ENCODE results near the gene SH3RF1. TPM values are rescaled to one million over a fixed set of nuclear protein-coding genes. Genes with fewer than 3 reads are reported as not detected.
A peak's percentile ranks its signal among the peaks of the same experiment; 100 is the strongest.

Gene SH3RF1
- total RNA-seq, 2 donors from 2014 or later, result 66.1 to 76.6 TPM

- intact Hi-C loops (cut with DNase I, micrococcal nuclease), result no loop called here
- peak; percentile 60 to 76 for DNase-seq
- peak; percentile 93 for ATAC-seq
Observed at GRCh38 chr4:169070071-169070894, 200.5 kb downstream of the SH3RF1 start.

GRCh38 chr4:169068423-169068822, 202.3 kb downstream of the SH3RF1 start:
- ATAC-seq (no peak), DNase-seq (no peak)
- intact Hi-C loops (cut with DNase I, micrococcal nuclease), result no loop called here

- intact Hi-C loops (cut with DNase I, micrococcal nuclease), result no loop called here
- no peak for DNase-seq
- no peak for ATAC-seq
Observed at GRCh38 chr4:169066934-169067333, 203.8 kb downstream of the SH3RF1 start.

GRCh38 chr4:169064296-169064695, 206.5 kb downstream of the SH3RF1 start:
- DNase-seq, result no peak
- ATAC-seq, result no peak
- intact Hi-C loops (cut with DNase I, micrococcal nuclease), result no loop called here

GRCh38 chr4:169063441-169063840, 207.3 kb downstream of the SH3RF1 start:
- intact Hi-C loops (cut with DNase I, micrococcal nuclease), result no loop called here
- ATAC-seq, result no peak
- DNase-seq, result no peak

GRCh38 chr4:169062897-169063244, 207.9 kb downstream of the SH3RF1 start:
- intact Hi-C loops (cut with DNase I, micrococcal nuclease), result no loop called here
- DNase-seq (no peak), ATAC-seq (peak; percentile 52)

- DNase-seq, result no peak
- intact Hi-C loops (cut with DNase I, micrococcal nuclease), result no loop called here
Observed at GRCh38 chr4:169061386-169061785, 209.4 kb downstream of the SH3RF1 start.

GRCh38 chr4:169060391-169061091, 210.2 kb downstream of the SH3RF1 start:
- peak; percentile 25 for ATAC-seq
- no peak for DNase-seq
- intact Hi-C loops (cut with DNase I, micrococcal nuclease), result no loop called here

More at GRCh38 chr4:169061386-169061785, 209.4 kb downstream of the SH3RF1 start:
- ATAC-seq, result no peak

- DNase-seq (no peak), ATAC-seq (no peak)
- intact Hi-C loops (cut with DNase I, micrococcal nuclease), result no loop called here
Observed at GRCh38 chr4:169059306-169060211, 211.2 kb downstream of the SH3RF1 start.

GRCh38 chr4:169058312-169058711, 212.4 kb downstream of the SH3RF1 start:
- ATAC-seq, result no peak
- DNase-seq, result no peak
- intact Hi-C loops (cut with DNase I, micrococcal nuclease), result no loop called here

GRCh38 chr4:169054879-169055278, 215.9 kb downstream of the SH3RF1 start:
- DNase-seq (no peak), ATAC-seq (no peak)
- intact Hi-C loops (cut with DNase I, micrococcal nuclease), result no loop called here

- ATAC-seq (no peak), DNase-seq (no peak)
- intact Hi-C loops (cut with DNase I, micrococcal nuclease), result no loop called here
Observed at GRCh38 chr4:169052594-169052945, 218.2 kb downstream of the SH3RF1 start.

- DNase-seq, result no peak
Observed at GRCh38 chr4:169051761-169052593, 218.8 kb downstream of the SH3RF1 start.

GRCh38 chr4:169050881-169051760, 219.6 kb downstream of the SH3RF1 start:
- no peak for ATAC-seq

More at GRCh38 chr4:169051761-169052593, 218.8 kb downstream of the SH3RF1 start:
- intact Hi-C loops (cut with DNase I, micrococcal nuclease), result no loop called here
- no peak for ATAC-seq

GRCh38 chr4:169050284-169050683, 220.5 kb downstream of the SH3RF1 start:
- ATAC-seq, result no peak
- intact Hi-C loops (cut with DNase I, micrococcal nuclease), result no loop called here
- no peak for DNase-seq

More at GRCh38 chr4:169050881-169051760, 219.6 kb downstream of the SH3RF1 start:
- intact Hi-C loops (cut with DNase I, micrococcal nuclease), result no loop called here
- no peak for DNase-seq

GRCh38 chr4:169048868-169049414, 221.8 kb downstream of the SH3RF1 start:
- no peak for DNase-seq
- intact Hi-C loops (cut with DNase I, micrococcal nuclease), result no loop called here
- ATAC-seq, result no peak

GRCh38 chr4:169047956-169048355, 222.8 kb downstream of the SH3RF1 start:
- DNase-seq, result no peak
- no peak for ATAC-seq
- intact Hi-C loops (cut with DNase I, micrococcal nuclease), result no loop called here
